Measurements from ENCODE around the gene TCL1B. TPM values are rescaled to one million over a fixed set of nuclear protein-coding genes. Genes with fewer than 3 reads are reported as not detected.
A peak's percentile ranks its signal among the peaks of the same experiment; 100 is the strongest.

The TCL1B gene
- total RNA-seq, 1 donor from 2014 or later = not detected

DNA sequence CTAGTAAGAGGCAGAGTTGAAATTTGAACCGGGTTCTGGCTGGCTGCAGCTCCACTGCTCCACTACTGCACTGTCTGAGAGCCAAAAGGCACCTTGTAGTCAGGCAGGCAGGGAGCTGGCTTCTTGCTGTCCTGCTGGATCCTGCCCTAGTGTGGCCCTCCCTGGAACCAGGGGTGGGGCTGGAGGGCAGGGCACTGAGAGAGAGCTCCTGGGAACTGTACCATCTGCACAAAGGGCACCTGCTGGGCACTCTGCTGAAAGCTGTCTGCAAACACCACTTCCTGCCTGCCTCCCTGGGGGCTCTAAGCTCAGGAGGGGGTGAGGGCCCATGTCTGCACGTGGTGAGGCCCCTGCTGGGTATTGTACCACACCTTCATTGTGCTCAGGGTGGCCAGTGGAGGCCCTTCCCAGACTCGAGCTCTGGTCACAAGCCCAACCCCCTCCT is 19.0 kb upstream of the TCL1B start:
- DNase-seq = no peak

DNA sequence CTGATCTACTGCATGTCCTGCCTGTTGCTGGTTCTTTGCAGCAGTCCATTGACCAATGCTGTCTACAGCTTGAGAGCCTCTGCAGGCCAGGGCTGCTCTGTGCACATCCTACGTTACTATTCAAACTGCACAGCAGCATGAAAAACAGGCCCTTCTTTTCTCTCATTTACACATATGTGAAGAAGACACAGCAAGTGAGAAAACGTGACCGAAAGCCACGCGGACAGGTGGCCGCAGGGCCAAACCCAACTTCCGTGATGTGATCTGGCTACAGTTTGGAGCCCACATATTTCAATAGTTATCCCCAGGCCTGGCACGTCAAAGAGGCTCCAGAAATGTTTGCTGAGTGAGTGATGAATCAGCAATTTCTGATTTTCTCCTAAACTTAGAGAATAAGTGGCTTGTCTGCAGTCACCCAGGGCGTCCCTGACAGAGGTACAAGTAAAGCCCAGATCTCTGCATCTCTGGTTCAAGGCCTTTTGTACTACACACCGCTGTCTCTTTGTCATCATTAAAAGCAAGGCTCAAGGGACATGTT is 17.9 kb upstream of the TCL1B start:
- DNase-seq = no peak

- no peak for DNase-seq
These were observed 11.6 kb upstream of the TCL1B start for GRCh38 chr14:95674613-95675012.

DNA sequence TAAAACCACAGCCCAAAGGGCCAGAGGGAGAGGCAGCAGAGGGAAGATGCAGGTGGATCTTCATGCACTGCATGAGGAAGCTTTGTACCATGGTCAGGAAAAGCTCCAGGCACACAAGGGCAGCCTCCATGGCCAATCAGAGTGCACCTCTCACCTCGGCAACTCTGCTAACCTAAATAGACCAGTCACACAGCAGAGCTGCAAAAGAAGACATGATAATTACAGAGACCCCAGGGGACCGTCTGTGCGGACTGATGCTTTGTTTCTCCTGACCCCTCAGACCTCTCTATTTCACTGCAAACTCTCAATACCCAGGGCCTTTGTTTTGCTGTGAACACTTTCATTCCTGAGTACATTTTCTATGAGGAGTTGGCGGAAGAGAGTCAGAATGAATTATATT is 10.7 kb upstream of the TCL1B start:
- no peak for DNase-seq

DNA sequence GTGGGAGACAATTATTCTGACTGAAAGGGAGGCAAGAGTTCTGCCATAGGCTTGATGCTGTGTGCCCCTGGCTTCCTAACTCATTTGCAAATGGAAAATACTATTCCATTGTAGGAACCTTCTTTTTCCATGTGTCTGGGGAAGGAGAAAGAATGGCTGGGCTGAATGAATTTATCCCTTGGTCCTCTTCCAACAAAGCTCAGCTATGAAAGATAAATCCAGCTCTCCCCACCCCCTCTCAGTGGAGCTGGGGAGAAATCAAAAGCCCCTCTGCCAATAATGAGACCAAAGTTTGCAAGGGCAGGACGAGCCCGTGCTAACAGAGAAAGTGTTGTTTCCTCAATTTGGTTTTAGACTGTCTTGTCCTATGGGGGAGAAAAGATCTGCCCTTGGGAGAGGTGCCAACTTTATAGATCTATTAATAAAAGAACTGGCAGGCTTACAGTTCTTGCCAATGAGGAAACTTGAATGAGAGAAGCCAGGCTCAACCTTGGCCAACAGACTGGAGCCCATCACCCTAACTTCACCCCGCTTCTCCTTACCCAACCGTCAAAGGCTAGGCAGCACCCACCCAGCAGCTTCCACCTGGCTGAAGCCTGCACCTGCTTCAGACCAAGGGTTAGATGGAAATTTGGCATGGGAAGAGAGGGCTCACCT is 8.9 kb upstream of the TCL1B start:
- DNase-seq = no peak

GRCh38 chr14:95679148-95679815 is 6.9 kb upstream of the TCL1B start:
- no peak for DNase-seq

DNA sequence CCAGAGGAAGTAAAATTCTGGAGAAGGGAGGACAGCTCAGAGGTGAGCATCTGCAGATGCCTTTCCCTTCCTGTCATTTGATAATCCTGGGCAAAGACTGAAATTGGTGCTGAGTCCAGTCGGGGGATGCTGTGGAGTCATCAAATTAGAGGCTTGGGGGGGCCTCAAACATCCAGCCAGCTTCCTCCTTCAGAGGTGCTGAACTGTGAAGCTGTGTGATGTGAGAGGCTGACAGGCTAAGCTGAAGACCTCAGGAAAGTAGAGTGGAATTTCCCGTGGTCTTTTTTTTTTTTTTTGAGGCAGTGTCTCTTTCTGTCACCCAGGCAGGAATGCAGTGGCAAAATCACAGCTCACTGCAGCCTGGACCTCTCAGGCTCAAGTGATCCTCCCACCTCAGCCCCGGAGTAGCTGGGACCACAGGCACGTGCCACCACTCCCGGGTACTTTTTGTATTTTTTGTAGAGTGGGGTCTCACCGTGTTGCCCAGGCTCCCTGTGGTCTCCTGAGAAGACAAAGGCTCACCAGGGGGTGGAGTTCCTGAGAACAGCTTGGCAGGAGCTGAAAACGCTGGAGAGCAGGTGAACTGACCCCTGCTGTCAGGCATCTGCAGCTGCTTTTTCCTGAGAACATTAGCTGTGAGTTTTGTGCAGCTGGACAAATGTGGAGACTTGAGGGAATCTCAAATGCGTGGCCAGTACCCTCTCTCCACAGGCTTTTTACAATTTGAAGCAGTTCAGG is 6.1 kb upstream of the TCL1B start:
- no peak for DNase-seq

GRCh38 chr14:95681153-95681552 is 5.1 kb upstream of the TCL1B start:
- DNase-seq = no peak

GRCh38 chr14:95683793-95684192 is 2.4 kb upstream of the TCL1B start:
- DNase-seq = no peak

GRCh38 chr14:95686935-95687334 is 709 bp downstream of the TCL1B start:
- no peak for DNase-seq

GRCh38 chr14:95689441-95689840 is 3.2 kb downstream of the TCL1B start:
- no peak for DNase-seq

DNA sequence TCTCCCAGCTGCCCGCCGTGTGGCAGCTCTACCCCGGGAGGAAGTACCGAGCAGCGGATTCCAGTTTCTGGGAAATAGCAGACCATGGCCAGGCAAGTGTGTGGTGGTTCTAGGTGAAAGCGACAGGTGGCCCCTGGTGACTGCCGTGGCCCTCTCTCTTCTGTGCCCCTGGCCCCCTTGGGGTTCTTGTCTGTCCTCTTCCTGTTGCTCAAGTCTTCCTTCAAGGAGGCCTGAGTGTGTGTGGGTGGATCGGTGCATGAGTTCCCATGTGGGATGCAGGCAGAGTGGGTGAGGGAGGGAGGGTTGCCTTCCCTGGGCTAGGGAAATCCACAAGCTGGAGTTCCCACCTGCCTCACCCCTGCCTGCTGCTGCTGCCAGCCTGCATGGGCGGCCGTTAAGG is 4.6 kb downstream of the TCL1B start:
- no peak for DNase-seq

DNA sequence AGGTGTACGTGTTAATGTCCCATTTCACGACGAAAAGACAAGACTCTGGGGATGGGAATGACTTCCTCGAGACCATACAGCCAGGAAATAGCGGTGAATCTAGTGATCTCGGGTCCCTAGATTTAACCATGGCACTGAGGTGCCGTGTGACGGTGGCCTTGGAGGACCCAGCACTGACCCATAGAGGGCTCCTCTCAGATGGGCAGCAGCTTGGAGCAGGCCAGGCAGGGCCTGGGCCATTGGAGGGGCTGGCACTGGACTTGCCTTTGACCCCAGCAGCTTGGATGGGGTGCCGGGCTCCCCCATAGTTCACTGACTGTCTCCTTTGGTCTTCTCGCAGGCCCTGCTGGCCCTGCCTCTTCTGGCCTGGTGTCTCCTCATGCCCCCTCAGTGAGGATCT is 5.4 kb downstream of the TCL1B start:
- DNase-seq = no peak

DNA sequence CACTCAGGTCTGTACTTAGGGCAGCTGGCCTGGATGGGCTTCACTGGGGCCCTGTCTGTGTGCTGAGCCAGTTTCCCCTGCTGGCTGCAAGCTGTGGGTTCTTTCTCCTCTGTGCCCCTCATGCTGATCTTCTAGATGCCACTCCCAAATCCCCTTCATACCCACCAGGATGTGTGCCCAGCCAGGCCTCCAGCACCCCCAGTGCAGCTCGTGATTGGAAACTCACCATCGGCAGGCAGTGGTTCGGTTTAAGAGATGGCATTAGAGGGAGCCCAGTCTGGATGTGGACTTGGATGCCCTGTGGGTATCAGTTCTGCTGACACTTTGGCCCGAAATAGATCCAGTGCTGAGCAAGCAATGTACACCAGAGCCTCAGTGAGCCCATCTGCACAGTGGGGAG is 5.9 kb downstream of the TCL1B start:
- no peak for DNase-seq

DNA sequence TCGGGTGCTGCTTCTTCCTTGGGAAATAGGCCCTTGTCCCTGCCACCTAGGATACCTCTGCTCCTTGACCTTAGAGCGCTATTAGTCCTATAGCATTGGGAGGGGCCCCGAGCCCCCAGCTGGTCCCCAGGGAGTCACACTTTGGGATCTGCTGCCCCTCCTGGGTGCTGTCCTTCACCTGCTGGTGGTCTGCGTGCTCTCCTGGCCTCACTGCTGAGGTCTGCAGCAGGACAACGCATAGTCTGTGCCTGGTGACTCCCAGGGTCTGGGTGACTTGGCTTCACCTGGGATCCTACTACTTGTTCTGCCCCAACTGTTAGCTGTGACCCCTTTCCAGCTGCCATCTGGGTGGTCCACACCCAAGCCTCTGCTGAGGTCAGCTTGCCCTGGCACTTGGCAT is 8.8 kb downstream of the TCL1B start:
- DNase-seq = no peak

- DNase-seq = no peak
These were observed 9.7 kb downstream of the TCL1B start for GRCh38 chr14:95695913-95696312.

GRCh38 chr14:95696741-95697140 is 10.5 kb downstream of the TCL1B start:
- no peak for DNase-seq

GRCh38 chr14:95697764-95698163 is 11.5 kb downstream of the TCL1B start:
- no peak for DNase-seq

DNA sequence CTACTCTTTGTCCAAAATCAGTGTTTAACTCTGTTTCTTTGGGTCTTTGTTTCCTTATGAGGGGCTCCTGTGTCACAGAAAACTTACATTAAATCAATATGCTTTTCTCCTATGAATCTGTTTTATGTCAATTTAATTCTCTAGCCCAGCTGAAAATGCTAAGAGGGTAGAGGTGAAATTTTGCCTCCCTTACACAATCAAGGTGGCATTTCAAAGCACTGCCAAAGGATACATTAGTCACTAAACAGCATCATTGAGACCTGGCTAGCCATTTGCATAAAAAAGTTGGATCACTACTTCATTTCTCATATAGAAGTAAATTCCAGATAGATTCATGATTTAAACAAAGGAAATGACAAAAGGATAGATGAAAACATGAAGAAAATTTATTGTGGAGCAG is 12.1 kb downstream of the TCL1B start:
- DNase-seq = no peak

DNA sequence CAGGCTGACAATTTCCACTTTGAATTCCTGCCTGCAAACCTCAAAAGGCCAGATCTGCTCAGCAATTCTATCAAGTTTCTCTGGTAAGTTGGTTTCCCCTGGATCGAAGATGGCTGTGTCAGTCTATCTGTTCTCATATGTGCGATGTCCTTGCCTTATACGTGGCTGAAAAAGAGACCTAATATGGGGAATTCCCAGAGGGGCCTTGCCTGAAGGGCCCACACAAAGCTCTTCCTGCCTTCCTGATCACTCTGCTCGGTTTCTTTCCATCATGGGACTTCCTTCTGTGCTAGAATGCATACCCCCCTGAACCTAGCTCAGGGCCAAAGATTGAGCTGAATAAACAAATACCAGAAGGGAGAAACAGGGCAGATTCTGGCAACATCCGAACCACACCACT is 13.2 kb downstream of the TCL1B start:
- DNase-seq = no peak

- no peak for DNase-seq
These were observed 14.2 kb downstream of the TCL1B start for GRCh38 chr14:95700221-95700976.

GRCh38 chr14:95701846-95702221 is 15.6 kb downstream of the TCL1B start:
- DNase-seq = peak; percentile 59

DNA sequence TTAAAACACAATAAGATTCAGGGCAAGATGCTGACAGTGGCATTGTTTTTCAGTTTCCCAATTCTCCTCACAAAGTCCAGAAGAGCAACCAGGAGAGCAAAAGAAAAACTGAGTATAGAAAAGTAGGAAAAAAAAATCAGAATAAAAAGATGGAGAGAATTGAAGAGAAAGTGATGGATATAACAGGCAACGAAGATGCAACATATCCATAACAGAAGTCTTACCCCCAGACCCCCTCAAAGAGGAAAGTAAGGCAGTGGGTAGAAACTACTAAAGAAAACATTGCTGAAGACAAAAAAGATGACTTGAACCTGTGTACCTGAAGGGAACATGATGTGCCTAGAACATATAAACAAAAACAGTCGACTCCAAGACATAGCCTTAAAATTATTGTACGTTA is 17.1 kb downstream of the TCL1B start:
- DNase-seq = no peak

Measured in tongue (tissue), 2 donors.